ENCODE data around the gene GFOD1.

DNA sequence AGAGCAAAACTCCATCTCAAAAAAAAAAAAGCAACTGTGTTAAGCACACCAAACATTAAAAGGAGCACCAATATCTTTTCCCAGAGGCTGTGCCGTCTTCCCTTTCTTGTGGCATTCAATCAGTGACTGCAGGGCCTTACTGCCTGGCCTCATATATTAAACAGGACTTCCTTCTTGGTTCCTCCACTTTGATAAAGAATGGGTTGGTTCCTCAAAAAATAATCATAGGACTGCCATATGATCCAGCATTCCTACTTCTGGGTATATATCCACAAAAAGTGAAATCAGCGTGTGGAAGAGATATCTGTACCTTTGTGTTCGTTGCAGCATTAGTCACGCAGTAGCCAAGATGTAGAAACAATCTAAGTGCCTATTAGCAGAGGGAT, 40.3 kb upstream of the GFOD1 start:
- TF ChIP-seq, protein P1, sequence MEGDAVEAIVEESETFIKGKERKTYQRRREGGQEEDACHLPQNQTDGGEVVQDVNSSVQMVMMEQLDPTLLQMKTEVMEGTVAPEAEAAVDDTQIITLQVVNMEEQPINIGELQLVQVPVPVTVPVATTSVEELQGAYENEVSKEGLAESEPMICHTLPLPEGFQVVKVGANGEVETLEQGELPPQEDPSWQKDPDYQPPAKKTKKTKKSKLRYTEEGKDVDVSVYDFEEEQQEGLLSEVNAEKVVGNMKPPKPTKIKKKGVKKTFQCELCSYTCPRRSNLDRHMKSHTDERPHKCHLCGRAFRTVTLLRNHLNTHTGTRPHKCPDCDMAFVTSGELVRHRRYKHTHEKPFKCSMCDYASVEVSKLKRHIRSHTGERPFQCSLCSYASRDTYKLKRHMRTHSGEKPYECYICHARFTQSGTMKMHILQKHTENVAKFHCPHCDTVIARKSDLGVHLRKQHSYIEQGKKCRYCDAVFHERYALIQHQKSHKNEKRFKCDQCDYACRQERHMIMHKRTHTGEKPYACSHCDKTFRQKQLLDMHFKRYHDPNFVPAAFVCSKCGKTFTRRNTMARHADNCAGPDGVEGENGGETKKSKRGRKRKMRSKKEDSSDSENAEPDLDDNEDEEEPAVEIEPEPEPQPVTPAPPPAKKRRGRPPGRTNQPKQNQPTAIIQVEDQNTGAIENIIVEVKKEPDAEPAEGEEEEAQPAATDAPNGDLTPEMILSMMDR (IDR thresholded peaks at IDR 0.05) = no peak
- TF ChIP-seq EP300 (IDR thresholded peaks at IDR 0.05) = no peak
- no peak for TF ChIP-seq POLR2A (IDR thresholded peaks at IDR 0.05)

All from gastroesophageal sphincter (tissue), 3 donors.